Gastroesophageal sphincter (tissue), 3 donors: Measurements from ENCODE around the gene POLR1E.

ENCODE experiments used
- CTCF ChIP-seq, 4 experiments: fragments of 200-600 bp in 2 of 4; fragments of 450-650 bp in 2 of 4; sonication (generic) in 1 of 4; IDR thresholded peaks; one replicate each; pipeline ENCODE4 v1.5.1; 2017 to 2019; ENCODE audit warnings: antibody characterized with exemption in 4 of 4, mild to moderate bottlenecking in 2 of 4, moderate library complexity in 2 of 4
- EP300 ChIP-seq: sonication (generic); formaldehyde crosslinking; IDR thresholded peaks from one replicate; pipeline ENCODE4 v1.6.1; 2017; ENCODE audit warnings: antibody characterized with exemption, mild to moderate bottlenecking
- POLR2A ChIP-seq, 2 donors: fragments of 450-650 bp; IDR thresholded peaks; one replicate each; pipeline ENCODE4 v1.6.1; 2017; ENCODE audit warnings: antibody characterized with exemption in 2 of 2, mild to moderate bottlenecking in 2 of 2, moderate library complexity in 1 of 2
- POLR2AphosphoS5 ChIP-seq: sonication (generic); formaldehyde crosslinking; IDR thresholded peaks from one replicate; pipeline ENCODE4 v1.6.1; 2017; ENCODE audit warnings: antibody characterized with exemption

GRCh38 chr9:37512437-37512836, 26.7 kb downstream of the POLR1E start:
- no peak for TF ChIP-seq POLR2A (IDR thresholded peaks at IDR 0.05)
- TF ChIP-seq CTCF (IDR thresholded peaks at IDR 0.05): no peak
- TF ChIP-seq POLR2AphosphoS5: no peak
- TF ChIP-seq EP300: no peak
